Spleen (tissue), 11 donors: Measurements from ENCODE around the gene ZBED5. TPM values are rescaled to one million over a fixed set of nuclear protein-coding genes. Genes with fewer than 3 reads are reported as not detected.
A peak's percentile ranks its signal among the peaks of the same experiment; 100 is the strongest.

Experiments
- DNase-seq: peaks from one replicate; pipeline ENCODE4 v3.0.0-alpha.2; 2020
- H3K27ac ChIP-seq, 8 donors: fragments of 200-600 bp; sonication (generic) in 7 of 8; 1 replicate in 4 of 8; 2 replicates in 4 of 8; pipeline versions ENCODE4 v1.5.0 to v1.8.0; 2016 to 2021; ENCODE audit warnings: inconsistent platforms in 4 of 8, mild to moderate bottlenecking in 4 of 8, moderate library complexity in 1 of 8
- H3K27me3 ChIP-seq, 7 donors: fragments of 200-600 bp; sonication (generic) in 6 of 7; replicated peaks in 1 of 7; 1 replicate in 4 of 7; 2 replicates in 3 of 7; pipeline versions ENCODE4 v1.5.0 to v1.8.0; 2016 to 2021; ENCODE audit warnings: inconsistent platforms in 3 of 7, mild to moderate bottlenecking in 1 of 7
- H3K36me3 ChIP-seq, 6 donors: fragments of 200-600 bp; sonication (generic) in 5 of 6; 1 replicate in 4 of 6; 2 replicates in 2 of 6; pipeline versions ENCODE4 v1.5.0 to v1.8.0; 2016 to 2021; ENCODE audit warnings: inconsistent platforms in 2 of 6
- H3K4me1 ChIP-seq, 6 donors: fragments of 200-600 bp; sonication (generic) in 5 of 6; 1 replicate in 3 of 6; 2 replicates in 3 of 6; pipeline versions ENCODE4 v1.5.0 to v1.8.0; 2016 to 2021; ENCODE audit warnings: inconsistent platforms in 3 of 6
- H3K4me3 ChIP-seq, 8 donors: fragments of 200-600 bp; sonication (generic) in 7 of 8; 1 replicate in 4 of 8; 2 replicates in 4 of 8; pipeline versions ENCODE4 v1.5.0 to v1.8.0; 2016 to 2021; ENCODE audit warnings: inconsistent platforms in 4 of 8, mild to moderate bottlenecking in 4 of 8, moderate library complexity in 2 of 8
- H3K9me3 ChIP-seq, 8 donors: fragments of 200-600 bp; sonication (generic) in 7 of 8; 1 replicate in 4 of 8; 2 replicates in 4 of 8; pipeline versions ENCODE4 v1.5.0 to v1.8.0; 2016 to 2021; ENCODE audit warnings: inconsistent platforms in 4 of 8
- CTCF ChIP-seq, 11 experiments: fragments of 200-600 bp in 7 of 11; fragments of 450-650 bp in 4 of 11; sonication (generic) in 4 of 11; IDR thresholded peaks in 8 of 11; conservative IDR thresholded peaks in 3 of 11; 1 replicate in 7 of 11; 2 replicates in 4 of 11; pipeline versions ENCODE4 v1.4.0 to v1.8.0; 2016 to 2021; ENCODE audit warnings: antibody characterized with exemption in 11 of 11, inconsistent platforms in 4 of 11, mild to moderate bottlenecking in 1 of 11
- POLR2A ChIP-seq, 3 donors: fragments of 450-650 bp; IDR thresholded peaks; one replicate each; pipeline ENCODE4 v1.5.1; 2017; ENCODE audit warnings: antibody characterized with exemption in 3 of 3, mild to moderate bottlenecking in 1 of 3
- POLR2AphosphoS5 ChIP-seq, 3 donors: sonication (generic); formaldehyde crosslinking; IDR thresholded peaks; one replicate each; pipeline ENCODE4 v1.5.1; 2017; ENCODE audit warnings: antibody characterized with exemption in 3 of 3
- WGBS, 5 donors: extraction: QIAGEN DNeasy Blood & Tissue Kit in 3 of 5; methylation state at CpG; one replicate each; pipeline versions ENCODE4 v1.1.5 to v1.1.7; 2013 to 2018; 5-methylcytosine and 5-hydroxymethylcytosine counted together
- intact Hi-C: fragments of 100-400 bp; cut with DNase I; formaldehyde crosslinking; loops from one replicate; pipeline ENCODE4 v1.15.0; 2023; ENCODE audit warnings: low total_unique reads
- polyA plus RNA-seq, 3 donors: library from polyadenylated mRNA; stranded (reverse); fragments of 200-250 nt; gene quantifications; one replicate each; pipeline ENCODE4 v1.2.1, GENCODE V29; 2013
- total RNA-seq, 7 donors: library from RNA; depleted of rRNA in 3 of 7; stranded (reverse); fragments of >200 nt in 3 of 7; fragmentation: NEBNext Ultra II Directional in 4 of 7; extraction: Animal tissue kit (Norgen Biotek cat#: 25700) in 4 of 7; gene quantifications; one replicate each; pipeline versions ENCODE4 v1.1.0 to v1.2.1, GENCODE V29; 2016 to 2021
- donor health status: healthy with polysubstance abuse.
- donor health status: DM: no; HTN: no; CAD: no; lungs with moderate emphysema.
- donor health status: DM: no; HTN: no; CAD: no.
- donor health status: Bipolar disorder and iron deficiency.
- donor health status: healthy.
- donor health status: DM: no; HTN: no; CAD: no.
- donor health status: DM: yes; HTN: yes; CAD: no.

The ZBED5 gene
- total and polyA plus RNA-seq, 10 donors: 43.5 to 83.8 (median 63.6) TPM

GRCh38 chr11:10858439-10859325 lies 829 bp upstream of the ZBED5 start:
- Histone ChIP-seq H3K4me3 (peak overlapping the region; percentile 61 to 95 (median 84)), H3K36me3 (peaks cover 3 to 25% (median 19%) of the 10 kb centered on the region in 6 donors), H3K4me1 (peaks cover 22 to 79% (median 42%) of the 10 kb centered on the region in 6 donors), H3K27me3 (no peaks in the 10 kb centered on the region), H3K27ac (peak overlapping the region; percentile 90 to 99 (median 98)), H3K9me3 (no peaks in the 10 kb centered on the region)
- 0 to 1% (median 1%) methylated on average over 38 to 46 of the region's 46 CpGs for WGBS, 5 donors
- peak; percentile 92 for DNase-seq
- intact Hi-C loops: no loop called here
- TF ChIP-seq POLR2A (IDR thresholded peaks at IDR 0.05): peak in 2 of 3 donors; percentile 3 to 18
- TF ChIP-seq CTCF (IDR thresholded peaks at IDR 0.05 in 8 of 11, conservative IDR thresholded peaks at IDR 0.05 in 3 of 11): no peak

- 0 to 1% (median 0%) methylated on average over 14 of the region's 14 CpGs for WGBS, 5 donors
- intact Hi-C loops: no loop called here
- no peak for DNase-seq
- Histone ChIP-seq H3K36me3 (peaks cover 3 to 38% (median 26%) of the 10 kb centered on the region in 6 donors), H3K9me3 (no peaks in the 10 kb centered on the region), H3K4me3 (peak overlapping the region; percentile 61 to 95 (median 84)), H3K27me3 (no peaks in the 10 kb centered on the region), H3K27ac (peak overlapping the region; percentile 90 to 99 (median 98)), H3K4me1 (peaks cover 22 to 78% (median 42%) of the 10 kb centered on the region in 6 donors)
- TF ChIP-seq POLR2AphosphoS5 (IDR thresholded peaks at IDR 0.05) (no peak), CTCF (IDR thresholded peaks at IDR 0.05 in 8 of 11, conservative IDR thresholded peaks at IDR 0.05 in 3 of 11) (no peak), POLR2A (IDR thresholded peaks at IDR 0.05) (no peak)
Measured at GRCh38 chr11:10857459-10857708, 469 bp downstream of the ZBED5 start.

GRCh38 chr11:10856689-10857458 lies 979 bp downstream of the ZBED5 start:
- Histone ChIP-seq H3K27me3 (no peaks in the 10 kb centered on the region), H3K9me3 (no peaks in the 10 kb centered on the region), H3K4me3 (peak overlapping the region; percentile 61 to 95 (median 84)), H3K4me1 (peaks cover 22 to 78% (median 42%) of the 10 kb centered on the region in 6 donors), H3K27ac (peak overlapping the region; percentile 90 to 99 (median 98)), H3K36me3 (peaks cover 3 to 43% (median 29%) of the 10 kb centered on the region in 6 donors)
- WGBS, 5 donors: 2 to 4% (median 2%) methylated on average over 17 of the region's 17 CpGs
- no peak for DNase-seq
- TF ChIP-seq POLR2AphosphoS5 (IDR thresholded peaks at IDR 0.05): no peak
- intact Hi-C loops: no loop called here

- Histone ChIP-seq H3K4me1 (peaks cover 22 to 75% (median 40%) of the 10 kb centered on the region in 6 donors), H3K9me3 (no peaks in the 10 kb centered on the region), H3K27ac (no peak overlapping the region), H3K36me3 (peaks cover 3 to 58% (median 33%) of the 10 kb centered on the region in 6 donors), H3K4me3 (no peak overlapping the region), H3K27me3 (no peaks in the 10 kb centered on the region)
- intact Hi-C loops: no loop called here
- 96 to 100% (median 98%) methylated on average over 2 of the region's 2 CpGs for WGBS, 5 donors
- no peak for TF ChIP-seq CTCF (IDR thresholded peaks at IDR 0.05 in 8 of 11, conservative IDR thresholded peaks at IDR 0.05 in 3 of 11)
- no peak for TF ChIP-seq POLR2AphosphoS5 (IDR thresholded peaks at IDR 0.05)
- no peak for TF ChIP-seq POLR2A (IDR thresholded peaks at IDR 0.05)
- no peak for DNase-seq
Measured at GRCh38 chr11:10855295-10855694, 2.6 kb downstream of the ZBED5 start.
